ENCODE data around the gene SLC43A1.

The SLC43A1 gene

GRCh38 chr11:57529012-57529411 is 13.5 kb upstream of the SLC43A1 start:
- DNase-seq (ENCODE audit: low spot score) (no peak), FAIRE-seq (no peak)

GRCh38 chr11:57527056-57527631 is 11.6 kb upstream of the SLC43A1 start:
- DNase-seq (ENCODE audit: low spot score) (peak; percentile 46), FAIRE-seq (no peak)

- no peak for FAIRE-seq
- DNase-seq (ENCODE audit: low spot score) = no peak
These were observed 7.9 kb upstream of the SLC43A1 start for GRCh38 chr11:57523419-57523818.

- FAIRE-seq = no peak
- DNase-seq (ENCODE audit: low spot score) = no peak
These were observed 5.6 kb upstream of the SLC43A1 start for GRCh38 chr11:57521116-57521515.

GRCh38 chr11:57516061-57516443 is 550 bp upstream of the SLC43A1 start:
- no peak for FAIRE-seq

GRCh38 chr11:57514538-57515331 is 767 bp downstream of the SLC43A1 start:
- peak; percentile 69 for DNase-seq (ENCODE audit: low spot score)
- no peak for FAIRE-seq

More at GRCh38 chr11:57516061-57516443, 550 bp upstream of the SLC43A1 start:
- DNase-seq (ENCODE audit: low spot score) = no peak

- DNase-seq (ENCODE audit: low spot score) = no peak
- FAIRE-seq = no peak
These were observed 1.5 kb downstream of the SLC43A1 start for GRCh38 chr11:57513911-57514537.

- FAIRE-seq (no peak), DNase-seq (ENCODE audit: low spot score) (no peak)
These were observed 2.1 kb downstream of the SLC43A1 start for GRCh38 chr11:57513452-57513795.

GRCh38 chr11:57512646-57513451 is 2.7 kb downstream of the SLC43A1 start:
- FAIRE-seq = no peak
- DNase-seq (ENCODE audit: low spot score) = no peak

GRCh38 chr11:57511741-57512430 is 3.6 kb downstream of the SLC43A1 start:
- no peak for FAIRE-seq

GRCh38 chr11:57508341-57509170 is 6.9 kb downstream of the SLC43A1 start:
- DNase-seq (ENCODE audit: low spot score) = no peak
- FAIRE-seq = no peak

More at GRCh38 chr11:57511741-57512430, 3.6 kb downstream of the SLC43A1 start:
- DNase-seq (ENCODE audit: low spot score) = no peak

- FAIRE-seq (no peak), DNase-seq (ENCODE audit: low spot score) (no peak)
These were observed 9.0 kb downstream of the SLC43A1 start for GRCh38 chr11:57506522-57506921.

- no peak for FAIRE-seq
- DNase-seq (ENCODE audit: low spot score) = no peak
These were observed 11.0 kb downstream of the SLC43A1 start for GRCh38 chr11:57504511-57504910.

GRCh38 chr11:57502870-57503269 is 12.6 kb downstream of the SLC43A1 start:
- FAIRE-seq (no peak), DNase-seq (ENCODE audit: low spot score) (no peak)

- no peak for FAIRE-seq
- DNase-seq (ENCODE audit: low spot score) = no peak
These were observed 13.1 kb downstream of the SLC43A1 start for GRCh38 chr11:57502376-57502775.

- no peak for DNase-seq (ENCODE audit: low spot score)
- no peak for FAIRE-seq
These were observed 13.5 kb downstream of the SLC43A1 start for GRCh38 chr11:57501953-57502352.

GRCh38 chr11:57500926-57501325 is 14.6 kb downstream of the SLC43A1 start:
- FAIRE-seq = no peak
- no peak for DNase-seq (ENCODE audit: low spot score)

- no peak for FAIRE-seq
- DNase-seq (ENCODE audit: low spot score) = no peak
These were observed 15.0 kb downstream of the SLC43A1 start for GRCh38 chr11:57500515-57500914.

- no peak for FAIRE-seq
- DNase-seq (ENCODE audit: low spot score) = no peak
These were observed 15.5 kb downstream of the SLC43A1 start for GRCh38 chr11:57499983-57500461.

GRCh38 chr11:57499413-57499982 is 16.0 kb downstream of the SLC43A1 start:
- DNase-seq (ENCODE audit: low spot score) (peak; percentile 28), FAIRE-seq (no peak)
